HCT116 (cell line): ENCODE data around the gene ST3GAL2. TPM values are rescaled to one million over a fixed set of nuclear protein-coding genes. Genes with fewer than 3 reads are reported as not detected.
A peak's percentile ranks its signal among the peaks of the same experiment; 100 is the strongest.

Source experiments
- ATAC-seq: fragments of 200-7000 bp; cut with Tn5 transposase; 2 replicates; pipeline ENCODE4 v1.9.1; 2020; ENCODE audit warnings: mild to moderate bottlenecking, moderate library complexity
- BruUV-seq: library from RNA; stranded (reverse); fragments of 400-500 nt; replicated peaks from 2 replicates; lab custom pipeline; 2021; lab: Mats Ljungman, UMichigan
- CTCF ChIA-PET: fragments of 300-600 bp; sonication (Branson Sonifier 250); formaldehyde crosslinking; loops from one replicate; lab custom pipeline; 2021; ENCODE audit warnings: antibody characterized with exemption; lab: Charles Lee
- POLR2A ChIA-PET: fragments of 300-600, 350-600 bp; sonication (Branson Sonifier 250); formaldehyde crosslinking; loops from one replicate; lab custom pipeline; 2021; ENCODE audit warnings: antibody characterized with exemption; lab: Charles Lee
- RAD21 ChIA-PET, 2 experiments: fragments of 300-600 bp; sonication (Branson Sonifier 250); formaldehyde crosslinking; loops; one replicate each; lab custom pipeline; 2023; ENCODE audit warnings: low total read pairs in 2 of 2; ENCODE audit not compliant: uncharacterized antibody in 2 of 2, unreplicated experiment in 2 of 2, low non-redundant PET in 1 of 2; lab: Charles Lee
- DNase-seq: peaks from one replicate; pipeline ENCODE4 v3.0.0-alpha.2; 2010; ENCODE audit warnings: low read depth, low spot score
- H2AFZ ChIP-seq: fragments of 200-600 bp; shearing (Covaris generic), sonication (generic); 2 replicates; pipeline ENCODE4 v1.6.1; 2017; ENCODE audit warnings: low read depth, mixed run types, mixed read lengths, antibody characterized with exemption, low read length; ENCODE audit not compliant: poor library complexity, severe bottlenecking
- H3K27ac ChIP-seq: 2 replicates; pipeline ENCODE4 v1.5.1; 2012; ENCODE audit warnings: low read depth, low read length
- H3K27me3 ChIP-seq: fragments of 200-600 bp; sonication (generic); 2 replicates; pipeline ENCODE4 v1.6.1; 2016; ENCODE audit warnings: mixed run types, low read length, mixed read lengths; ENCODE audit not compliant: insufficient read depth
- H3K36me3 ChIP-seq, 2 experiments: fragments of 200-500 bp in 1 of 2; fragments of 200-600 bp in 1 of 2; sonication (Bioruptor generic) in 1 of 2; sonication (generic) in 1 of 2; 2 replicates each; pipeline versions ENCODE4 v1.5.1 to v1.6.1; 2014 to 2016; ENCODE audit warnings: low read length in 2 of 2, inconsistent platforms in 1 of 2, mixed read lengths in 1 of 2, mixed run types in 1 of 2; ENCODE audit not compliant: insufficient read depth in 2 of 2, control insufficient read depth in 1 of 2
- H3K4me1 ChIP-seq, 2 experiments: fragments of 200-600 bp in 1 of 2; sonication (generic) in 1 of 2; 2 replicates each; pipeline versions ENCODE4 v1.5.1 to v1.6.1; 2012 to 2017; ENCODE audit warnings: low read length in 2 of 2, inconsistent platforms in 1 of 2, mild to moderate bottlenecking in 1 of 2, mixed read lengths in 1 of 2, mixed run types in 1 of 2, moderate library complexity in 1 of 2; ENCODE audit not compliant: insufficient read depth in 2 of 2, control insufficient read depth in 1 of 2
- H3K4me2 ChIP-seq: fragments of 200-600 bp; sonication (generic); 2 replicates; pipeline ENCODE4 v1.6.1; 2017; ENCODE audit warnings: mixed run types, low read length, mixed read lengths
- H3K4me3 ChIP-seq, 2 experiments: fragments of 200-600 bp in 1 of 2; sonication (generic) in 1 of 2; replicated peaks in 1 of 2; 2 replicates each; pipeline ENCODE4 v1.5.1; 2011 to 2016; ENCODE audit warnings: low read length in 2 of 2, control low read depth in 1 of 2, low read depth in 1 of 2, mild to moderate bottlenecking in 1 of 2, mixed read lengths in 1 of 2, mixed run types in 1 of 2
- H3K79me2 ChIP-seq: fragments of 200-600 bp; sonication (generic); 2 replicates; pipeline ENCODE4 v1.6.1; 2017; ENCODE audit warnings: mild to moderate bottlenecking, mixed run types, low read length, moderate library complexity, mixed read lengths; ENCODE audit not compliant: insufficient read depth
- H3K9ac ChIP-seq: fragments of 200-600 bp; sonication (generic); 2 replicates; pipeline ENCODE4 v1.6.1; 2016; ENCODE audit warnings: low read length, mixed read lengths
- H3K9me2 ChIP-seq: fragments of 200-600 bp; sonication (generic), shearing (Covaris generic); 2 replicates; pipeline ENCODE4 v1.6.1; 2017; ENCODE audit warnings: mixed run types, mild to moderate bottlenecking, moderate library complexity; ENCODE audit not compliant: insufficient read depth
- H3K9me3 ChIP-seq, 2 experiments: fragments of 200-500 bp in 1 of 2; fragments of 200-600 bp in 1 of 2; sonication (Bioruptor generic) in 1 of 2; sonication (generic) in 1 of 2; 2 replicates each; pipeline ENCODE4 v1.6.1; 2014 to 2017; ENCODE audit warnings: low read length in 2 of 2, mixed read lengths in 2 of 2, inconsistent platforms in 1 of 2, low read depth in 1 of 2, mild to moderate bottlenecking in 1 of 2, mixed run types in 1 of 2, moderate library complexity in 1 of 2; ENCODE audit not compliant: control insufficient read depth in 1 of 2, insufficient read depth in 1 of 2
- H4K20me1 ChIP-seq: fragments of 200-600 bp; sonication (generic), shearing (Covaris generic); 2 replicates; pipeline ENCODE4 v1.6.1; 2017; ENCODE audit warnings: mixed run types, mild to moderate bottlenecking, moderate library complexity; ENCODE audit not compliant: insufficient read depth
- CEBPB ChIP-seq: IDR thresholded peaks from 2 replicates; pipeline ENCODE4 v1.6.1; 2012; ENCODE audit warnings: low read depth
- EZH2phosphoT487 ChIP-seq: fragments of 200-600 bp; IDR thresholded peaks from 2 replicates; pipeline ENCODE4 v1.6.1; 2018; ENCODE audit warnings: antibody characterized with exemption, borderline replicate concordance
- POLR2A ChIP-seq: IDR thresholded peaks from 2 replicates; pipeline ENCODE4 v1.7.0; 2011; ENCODE audit warnings: borderline replicate concordance; ENCODE audit not compliant: insufficient read depth, insufficient read length; ENCODE audit errors: extremely low read depth
- POLR2AphosphoS5 ChIP-seq: IDR thresholded peaks from 2 replicates; pipeline ENCODE4 v1.6.1; 2011; ENCODE audit warnings: mild to moderate bottlenecking, low read depth, low read length, moderate library complexity
- SP1 ChIP-seq: IDR thresholded peaks from 2 replicates; pipeline ENCODE4 v1.6.1; 2012; ENCODE audit warnings: low read depth
- SRF ChIP-seq: IDR thresholded peaks from 2 replicates; pipeline ENCODE4 v1.6.1; 2012; ENCODE audit warnings: low read depth
- intact Hi-C: fragments of 100-400 bp; cut with micrococcal nuclease; formaldehyde crosslinking; loops from 2 replicates; pipeline ENCODE4 v1.10.0; 2022
- total RNA-seq: library from RNA; stranded (reverse); gene quantifications from one replicate; pipeline ENCODE4 v1.2.1, GENCODE V29; 2021; ENCODE audit not compliant: unreplicated experiment
- TF ChIP-seq, protein P1 (sequence below): IDR thresholded peaks from 2 replicates; pipeline ENCODE4 v1.6.1; 2012
- TF ChIP-seq, protein P2 (sequence below): IDR thresholded peaks from 2 replicates; pipeline ENCODE4 v1.6.1; 2011; ENCODE audit warnings: mild to moderate bottlenecking, low read length, moderate library complexity; ENCODE audit not compliant: insufficient replicate concordance; ENCODE audit errors: extremely low read depth
- TF ChIP-seq, protein P3 (sequence below): IDR thresholded peaks from 2 replicates; pipeline ENCODE4 v1.6.1; 2012
- TF ChIP-seq, protein P4 (sequence below), 3 experiments: fragments of 200-600 bp in 1 of 3; sonication (generic) in 1 of 3; IDR thresholded peaks in 2 of 3; conservative IDR thresholded peaks in 1 of 3; 2 replicates each; pipeline ENCODE4 v1.5.1; 2012 to 2017; ENCODE audit warnings: low read depth in 2 of 3, low read length in 2 of 3, antibody characterized with exemption in 1 of 3, borderline replicate concordance in 1 of 3, control low read depth in 1 of 3, mild to moderate bottlenecking in 1 of 3, mixed read lengths in 1 of 3, mixed run types in 1 of 3, moderate library complexity in 1 of 3; ENCODE audit not compliant: insufficient read depth in 1 of 3

The ST3GAL2 gene
- total RNA-seq, 1 experiment from 2014 or later, result 9.5 TPM

DNA sequence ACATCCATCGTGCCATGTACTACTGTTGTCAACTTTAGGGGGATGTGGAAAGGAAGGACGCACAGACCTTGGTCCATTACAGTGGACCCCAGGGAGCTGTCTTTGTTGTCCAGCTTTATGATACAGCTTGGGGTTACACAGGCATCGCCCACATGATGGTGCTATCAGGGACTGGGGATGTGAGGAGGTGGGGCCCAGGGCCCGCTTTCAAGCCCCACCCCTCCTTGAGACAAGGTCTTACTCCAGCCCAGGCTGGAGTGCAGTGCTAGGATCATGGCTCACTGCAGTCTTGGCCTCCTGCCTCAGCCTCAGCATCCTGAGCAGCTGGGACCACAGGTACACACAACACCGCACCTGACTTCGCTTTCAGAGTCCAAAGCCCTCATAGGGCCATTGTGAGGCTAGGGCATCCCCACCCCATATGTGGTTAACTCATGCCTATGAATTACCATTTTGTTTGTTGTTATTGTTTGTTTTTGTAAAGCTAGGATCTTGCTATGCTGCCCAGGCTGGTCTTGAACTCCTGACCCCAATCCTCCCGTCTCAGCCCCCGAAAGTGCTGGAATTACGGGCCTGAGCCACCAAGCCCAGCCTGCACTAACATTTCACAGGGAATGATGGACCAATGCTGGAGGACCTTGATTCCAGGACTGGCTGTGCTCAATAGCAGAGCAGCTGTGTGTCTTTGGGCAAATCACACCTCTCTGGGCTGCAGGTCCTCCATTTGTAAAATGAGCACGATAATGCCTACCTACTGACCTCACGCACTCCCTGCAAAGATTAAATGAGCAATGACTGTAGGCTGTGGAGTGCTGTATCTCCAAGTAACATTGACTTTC lies 17.2 kb downstream of the ST3GAL2 start:
- no peak overlapping the region; the same call in 1 of the 2 replicates for H3K27ac ChIP-seq
- no peak overlapping the region for H2AFZ ChIP-seq
- H3K9me2 ChIP-seq, result no peaks in the 10 kb centered on the region
- ChIA-PET RAD21 (no interaction called here), CTCF (no interaction called here), POLR2A (no interaction called here)
- H3K4me2 ChIP-seq, result no peak overlapping the region
- H4K20me1 ChIP-seq, result no peaks in the 10 kb centered on the region
- H3K36me3 ChIP-seq, result no peaks in the 10 kb centered on the region
- no peak for DNase-seq
- H3K4me1 ChIP-seq, result peaks cover 0 to 25% of the 10 kb centered on the region in 2 experiments; a peak in 2 of 4 replicates
- no TSS peak for BruUV-seq
- TF ChIP-seq, protein P1, sequence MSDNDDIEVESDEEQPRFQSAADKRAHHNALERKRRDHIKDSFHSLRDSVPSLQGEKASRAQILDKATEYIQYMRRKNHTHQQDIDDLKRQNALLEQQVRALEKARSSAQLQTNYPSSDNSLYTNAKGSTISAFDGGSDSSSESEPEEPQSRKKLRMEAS, result no peak
- TF ChIP-seq SP1 (no peak), CEBPB (no peak), POLR2A (no peak), SRF (no peak), EZH2phosphoT487 (no peak), POLR2AphosphoS5 (no peak)
- TF ChIP-seq, protein P2, sequence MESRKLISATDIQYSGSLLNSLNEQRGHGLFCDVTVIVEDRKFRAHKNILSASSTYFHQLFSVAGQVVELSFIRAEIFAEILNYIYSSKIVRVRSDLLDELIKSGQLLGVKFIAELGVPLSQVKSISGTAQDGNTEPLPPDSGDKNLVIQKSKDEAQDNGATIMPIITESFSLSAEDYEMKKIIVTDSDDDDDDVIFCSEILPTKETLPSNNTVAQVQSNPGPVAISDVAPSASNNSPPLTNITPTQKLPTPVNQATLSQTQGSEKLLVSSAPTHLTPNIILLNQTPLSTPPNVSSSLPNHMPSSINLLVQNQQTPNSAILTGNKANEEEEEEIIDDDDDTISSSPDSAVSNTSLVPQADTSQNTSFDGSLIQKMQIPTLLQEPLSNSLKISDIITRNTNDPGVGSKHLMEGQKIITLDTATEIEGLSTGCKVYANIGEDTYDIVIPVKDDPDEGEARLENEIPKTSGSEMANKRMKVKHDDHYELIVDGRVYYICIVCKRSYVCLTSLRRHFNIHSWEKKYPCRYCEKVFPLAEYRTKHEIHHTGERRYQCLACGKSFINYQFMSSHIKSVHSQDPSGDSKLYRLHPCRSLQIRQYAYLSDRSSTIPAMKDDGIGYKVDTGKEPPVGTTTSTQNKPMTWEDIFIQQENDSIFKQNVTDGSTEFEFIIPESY, result no peak
- TF ChIP-seq, protein P3, sequence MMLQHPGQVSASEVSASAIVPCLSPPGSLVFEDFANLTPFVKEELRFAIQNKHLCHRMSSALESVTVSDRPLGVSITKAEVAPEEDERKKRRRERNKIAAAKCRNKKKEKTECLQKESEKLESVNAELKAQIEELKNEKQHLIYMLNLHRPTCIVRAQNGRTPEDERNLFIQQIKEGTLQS, result no peak
- TF ChIP-seq, protein P4, sequence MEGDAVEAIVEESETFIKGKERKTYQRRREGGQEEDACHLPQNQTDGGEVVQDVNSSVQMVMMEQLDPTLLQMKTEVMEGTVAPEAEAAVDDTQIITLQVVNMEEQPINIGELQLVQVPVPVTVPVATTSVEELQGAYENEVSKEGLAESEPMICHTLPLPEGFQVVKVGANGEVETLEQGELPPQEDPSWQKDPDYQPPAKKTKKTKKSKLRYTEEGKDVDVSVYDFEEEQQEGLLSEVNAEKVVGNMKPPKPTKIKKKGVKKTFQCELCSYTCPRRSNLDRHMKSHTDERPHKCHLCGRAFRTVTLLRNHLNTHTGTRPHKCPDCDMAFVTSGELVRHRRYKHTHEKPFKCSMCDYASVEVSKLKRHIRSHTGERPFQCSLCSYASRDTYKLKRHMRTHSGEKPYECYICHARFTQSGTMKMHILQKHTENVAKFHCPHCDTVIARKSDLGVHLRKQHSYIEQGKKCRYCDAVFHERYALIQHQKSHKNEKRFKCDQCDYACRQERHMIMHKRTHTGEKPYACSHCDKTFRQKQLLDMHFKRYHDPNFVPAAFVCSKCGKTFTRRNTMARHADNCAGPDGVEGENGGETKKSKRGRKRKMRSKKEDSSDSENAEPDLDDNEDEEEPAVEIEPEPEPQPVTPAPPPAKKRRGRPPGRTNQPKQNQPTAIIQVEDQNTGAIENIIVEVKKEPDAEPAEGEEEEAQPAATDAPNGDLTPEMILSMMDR (IDR thresholded peaks at IDR 0.05 in 2 of 3, conservative IDR thresholded peaks at IDR 0.05 in 1 of 3; ENCODE audit: borderline replicate concordance in 1 of 3, insufficient read depth in 1 of 3, low read depth in 2 of 3, low read length in 2 of 3), result no peak
- TF ChIP-seq, all 23 proteins: peak for 0
- peak; percentile 37; the same call in 1 of the 2 replicates for ATAC-seq
- Histone ChIP-seq H3K27me3 (no peaks in the 10 kb centered on the region), H3K79me2 (no peaks in the 10 kb centered on the region), H3K4me3 (no peak overlapping the region), H3K9ac (no peak overlapping the region), H3K9me3 (no peaks in the 10 kb centered on the region)
- intact Hi-C loops, result no loop called here
